ENCODE measurements around the gene RAD54L2.
"Not testable (repeated sequence)": the region's sequence is repeated elsewhere in the genome, so short reads cannot be mapped to it uniquely, and the experiment has no call there.

Gene RAD54L2

DNA sequence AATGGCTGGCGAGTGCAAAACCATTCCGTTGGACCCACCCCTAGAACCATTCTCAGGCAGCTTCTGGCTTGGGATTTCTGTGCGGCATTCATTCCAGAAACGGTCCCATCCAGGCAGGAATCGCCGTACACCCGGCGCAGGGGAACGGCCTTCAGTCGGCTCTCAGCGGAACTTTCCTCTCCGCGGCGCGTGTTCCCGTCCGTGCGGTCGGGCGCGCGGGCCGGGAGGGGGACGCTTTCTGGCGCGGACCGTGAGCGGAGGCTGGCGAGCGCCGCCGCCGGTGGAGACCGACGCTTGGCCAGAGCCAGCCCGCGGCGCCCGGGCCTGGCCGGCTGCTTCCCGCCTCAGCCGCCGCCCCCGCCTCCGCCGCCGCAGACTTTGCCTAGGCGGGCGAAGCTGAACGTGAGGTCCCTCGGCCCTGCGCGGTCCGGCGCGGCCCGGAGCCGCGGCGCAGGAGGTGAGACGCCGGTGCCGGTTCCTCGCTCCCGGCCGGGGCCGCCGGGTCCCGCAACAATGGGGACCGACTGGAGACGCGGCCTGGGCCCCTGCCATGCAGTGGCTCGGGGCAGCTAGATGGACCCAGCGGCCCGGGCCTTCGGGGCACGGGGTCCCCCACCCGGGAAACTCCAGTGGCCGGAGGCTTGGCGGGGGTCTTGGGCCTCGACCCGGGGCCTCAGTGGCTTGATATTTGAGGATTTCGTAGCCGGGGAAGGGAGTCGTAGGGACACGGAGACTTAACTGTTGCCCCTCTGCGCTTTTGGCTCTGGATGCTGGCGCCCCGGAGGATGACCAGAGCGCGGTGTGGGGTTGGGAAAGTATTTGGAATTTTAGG is at the start of gene RAD54L2:
Gene RAD54L2 (plus strand): TSS at position 261 of the 832 bp plus-strand sequence. CDS start 51,702 bp downstream, outside the sequence.
- peak in 1 of 2 experiments; percentile 43 for DNase-seq

- DNase-seq: peak in 1 of 2 experiments; percentile 46
These were observed 39.4 kb upstream of the RAD54L2 start for GRCh38 chr3:51498876-51499738.

DNA sequence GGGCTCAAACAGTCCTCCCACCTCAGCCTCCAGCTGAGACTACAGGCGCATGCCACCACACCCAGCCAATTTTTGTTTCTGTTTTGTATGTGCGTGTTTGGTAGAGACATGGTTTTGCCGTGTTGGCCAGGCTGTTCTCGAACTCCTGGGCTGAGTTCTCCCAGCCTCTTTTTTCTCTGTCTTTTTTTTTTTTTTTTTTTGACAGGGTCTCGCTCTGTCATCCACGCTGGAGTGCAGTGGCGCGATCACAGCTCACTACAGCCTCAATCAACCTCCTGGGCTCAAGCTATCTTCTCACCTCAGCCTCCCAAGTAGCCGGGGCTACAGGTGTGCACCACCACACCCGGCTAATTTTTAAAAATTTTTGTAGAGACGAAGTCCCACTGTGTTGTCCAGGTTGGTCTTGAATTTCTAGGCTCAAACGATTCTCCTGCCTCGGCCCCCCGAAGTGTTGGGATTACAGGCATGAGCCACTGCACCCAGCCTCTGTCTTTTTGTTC is 37.8 kb upstream of the RAD54L2 start:
- DNase-seq: no peak

DNA sequence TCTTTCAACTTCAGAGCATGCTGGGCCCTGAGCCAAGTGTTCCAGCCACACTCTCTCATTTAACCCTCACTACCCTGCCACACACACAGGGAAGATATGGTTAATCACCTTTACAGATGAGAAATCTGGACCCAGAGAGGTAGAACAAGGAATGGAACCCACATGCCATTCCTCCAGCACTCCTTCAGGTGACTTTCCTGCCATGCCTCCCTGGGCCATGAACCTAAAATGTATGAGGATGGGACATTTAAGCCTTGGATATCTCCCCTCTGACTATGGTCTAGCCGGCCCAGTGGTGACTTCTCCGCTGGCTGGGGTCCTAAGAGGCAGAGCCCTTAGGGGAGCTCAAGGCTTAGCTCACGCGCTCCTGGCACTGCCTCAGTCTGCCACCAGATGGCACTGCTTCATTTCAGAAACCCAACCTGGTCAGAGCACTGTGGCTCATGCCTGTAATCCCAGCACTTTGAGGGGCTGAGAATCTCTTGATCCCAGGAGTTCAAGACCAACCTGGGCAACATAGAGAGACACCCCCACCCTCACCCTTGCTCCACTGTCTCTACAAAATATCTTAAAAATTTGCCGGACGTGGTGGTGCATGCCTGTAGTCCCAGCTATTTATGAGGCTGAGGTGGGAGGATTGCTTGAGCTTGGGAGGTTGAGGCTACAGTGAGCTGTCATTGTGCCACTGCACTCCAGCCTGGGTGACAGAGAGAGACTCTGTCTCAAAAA is 36.5 kb upstream of the RAD54L2 start:
- peak in 1 of 2 experiments; percentile 37 for DNase-seq

DNA sequence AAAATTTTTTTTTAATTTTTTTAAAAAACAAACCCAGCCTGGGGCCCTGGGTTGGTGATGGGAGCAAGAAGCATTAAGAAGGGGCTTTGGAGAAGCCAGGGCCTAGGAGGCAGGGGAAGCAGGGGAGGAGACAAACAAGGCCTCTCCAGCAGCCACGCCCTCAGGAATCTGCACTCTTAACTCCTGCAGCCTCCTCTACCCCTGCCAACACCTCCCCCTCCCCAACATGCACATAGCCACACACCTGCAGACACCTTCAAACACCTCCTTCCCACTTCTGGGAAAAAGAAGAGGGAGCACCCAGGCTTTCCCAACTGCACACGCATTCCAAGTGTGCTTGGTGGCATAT is 36.0 kb upstream of the RAD54L2 start:
- no peak for DNase-seq

GRCh38 chr3:51503007-51503406 is 35.5 kb upstream of the RAD54L2 start:
- no peak for DNase-seq

GRCh38 chr3:51508255-51508654 is 30.3 kb upstream of the RAD54L2 start:
- no peak for DNase-seq

- DNase-seq: no peak
These were observed 27.5 kb upstream of the RAD54L2 start for GRCh38 chr3:51510996-51511395.

DNA sequence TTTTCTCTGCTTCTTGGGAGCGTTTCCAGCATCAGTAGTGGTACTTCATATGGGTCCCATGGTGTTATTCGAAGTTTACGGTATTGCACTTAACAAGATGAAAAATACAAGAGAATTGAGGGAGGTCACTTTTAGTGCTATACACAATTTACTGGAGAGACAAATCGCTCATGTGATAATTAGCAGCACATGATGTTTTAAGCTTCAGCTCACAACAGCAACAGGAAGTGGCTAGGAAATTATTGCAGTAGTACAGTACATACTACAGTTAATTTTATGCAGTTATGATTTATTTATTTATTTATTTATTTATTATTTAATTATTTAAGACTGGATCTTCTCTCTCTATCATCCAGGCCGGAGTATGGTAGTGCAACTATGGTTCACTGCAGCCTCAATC is 24.3 kb upstream of the RAD54L2 start:
- no peak for DNase-seq

GRCh38 chr3:51519848-51520247 is 18.7 kb upstream of the RAD54L2 start:
- DNase-seq: no peak

GRCh38 chr3:51520906-51521730 is 17.4 kb upstream of the RAD54L2 start:
- not testable (repeated sequence) for DNase-seq

GRCh38 chr3:51522273-51522962 is 16.1 kb upstream of the RAD54L2 start:
- no peak for DNase-seq

DNA sequence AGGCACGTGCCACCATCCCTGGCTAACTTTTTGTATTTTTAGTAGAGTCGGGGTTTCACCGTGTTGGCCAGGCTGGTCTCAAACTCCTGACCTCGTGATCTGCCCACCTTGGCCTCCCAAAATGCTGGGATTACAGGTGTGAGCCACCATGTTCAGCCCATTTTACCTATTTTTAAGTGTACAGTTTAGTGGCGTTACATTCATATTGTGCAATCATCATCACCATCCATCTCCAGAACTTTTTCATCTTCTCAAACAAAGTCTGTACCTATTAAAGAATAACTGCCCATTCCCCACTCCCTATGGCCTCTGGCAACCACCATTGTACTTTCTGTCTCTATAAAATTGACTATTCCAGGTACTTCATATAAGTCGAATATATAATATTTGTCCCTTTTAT is 13.6 kb upstream of the RAD54L2 start:
- not testable (repeated sequence) for DNase-seq

DNA sequence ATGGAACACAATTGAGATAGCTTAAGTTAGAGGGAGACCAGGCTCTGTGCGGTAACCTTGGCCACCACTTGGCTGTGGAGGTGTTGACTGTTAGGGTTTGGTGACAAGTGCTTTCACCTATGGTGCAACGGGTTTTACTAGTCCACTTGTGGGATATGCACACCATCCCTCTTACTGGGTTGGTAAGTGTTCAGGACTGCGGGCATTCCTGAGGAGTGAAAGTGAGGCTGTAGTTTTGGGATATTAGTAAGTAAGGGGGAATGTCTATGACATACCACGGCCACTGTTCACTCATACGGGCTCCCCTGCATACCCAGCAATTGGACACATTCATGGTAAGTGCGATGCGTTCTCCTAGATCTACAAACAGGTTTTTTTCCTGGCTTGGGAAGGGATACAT is 8.0 kb upstream of the RAD54L2 start:
- no peak for DNase-seq

DNA sequence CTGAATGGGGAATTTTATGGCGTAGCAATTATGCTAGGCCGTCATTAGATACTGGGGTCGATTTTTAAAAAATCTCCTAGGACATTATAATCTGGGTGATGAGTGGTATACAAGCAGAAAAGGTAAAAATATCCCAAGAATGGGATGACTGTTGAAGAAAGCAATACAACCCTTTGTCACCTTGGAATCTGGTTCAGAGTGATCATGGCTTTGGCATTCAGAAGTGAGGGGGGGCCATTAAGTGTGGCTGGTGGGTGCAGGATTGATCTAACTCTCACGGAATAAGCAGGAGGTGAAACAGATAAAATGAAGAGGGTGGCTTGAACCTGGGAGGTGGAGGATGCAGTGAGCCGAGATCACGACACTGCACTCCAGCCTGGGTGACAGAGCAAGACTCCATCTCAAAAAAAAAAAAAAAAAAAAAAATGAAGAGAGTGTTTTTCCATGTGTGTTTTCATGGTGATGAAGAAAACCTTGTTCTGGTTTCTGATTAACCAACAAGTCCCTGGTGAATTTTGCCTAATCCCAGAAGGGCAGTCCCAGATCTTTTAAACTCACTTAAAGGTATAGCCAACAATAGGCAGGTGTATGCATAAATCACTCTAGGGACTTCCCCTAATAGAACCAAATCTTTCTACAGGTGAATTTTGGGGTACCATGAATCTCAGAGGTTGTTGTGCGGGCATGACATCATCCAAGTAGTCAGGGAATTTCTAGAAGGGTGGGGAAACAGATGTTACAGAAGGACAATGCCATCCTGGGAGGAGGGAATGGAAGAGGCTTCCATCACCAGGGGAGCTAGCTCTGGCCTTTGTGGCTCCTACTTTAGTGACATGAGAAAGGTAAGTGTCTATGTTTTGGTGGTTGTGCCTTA is 3.1 kb upstream of the RAD54L2 start:
- no peak for DNase-seq

DNA sequence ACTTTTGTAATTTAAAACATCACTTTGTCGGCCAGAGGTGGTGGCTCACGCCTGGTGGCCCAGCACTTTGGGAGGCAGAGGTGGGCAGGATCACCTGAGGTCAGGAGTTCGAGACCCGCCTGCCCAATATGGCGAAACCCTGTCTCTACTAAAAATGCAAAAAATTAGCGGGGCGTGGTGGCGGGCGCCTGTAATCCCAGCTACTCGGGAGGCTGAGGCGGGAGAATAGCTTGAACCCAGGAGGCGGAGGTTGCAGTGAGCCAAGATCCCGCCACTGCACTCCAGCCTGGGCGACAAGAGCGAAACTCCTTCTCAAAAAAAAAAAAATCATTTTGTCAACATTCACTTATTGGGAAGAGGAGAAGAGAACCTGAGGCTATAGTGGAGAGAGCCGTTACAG is 888 bp upstream of the RAD54L2 start:
- not testable (repeated sequence) for DNase-seq

DNA sequence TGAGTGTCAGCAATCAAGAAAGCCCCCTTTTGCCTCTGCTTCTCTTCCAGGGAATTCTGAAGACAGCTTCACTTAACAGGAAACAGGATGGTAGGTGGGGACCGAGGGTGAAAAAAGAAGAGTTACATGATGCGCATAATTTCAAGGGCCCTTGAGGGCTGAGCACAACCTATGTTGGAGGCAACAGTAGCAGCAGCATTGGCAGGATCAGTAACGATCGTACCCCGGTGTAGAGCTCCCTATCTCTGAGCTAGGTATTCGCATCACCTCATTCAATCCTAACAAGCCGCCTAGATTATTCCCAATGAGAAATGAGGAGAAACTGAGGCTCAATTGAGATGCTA is 432 bp upstream of the RAD54L2 start:
- DNase-seq: no peak

DNA sequence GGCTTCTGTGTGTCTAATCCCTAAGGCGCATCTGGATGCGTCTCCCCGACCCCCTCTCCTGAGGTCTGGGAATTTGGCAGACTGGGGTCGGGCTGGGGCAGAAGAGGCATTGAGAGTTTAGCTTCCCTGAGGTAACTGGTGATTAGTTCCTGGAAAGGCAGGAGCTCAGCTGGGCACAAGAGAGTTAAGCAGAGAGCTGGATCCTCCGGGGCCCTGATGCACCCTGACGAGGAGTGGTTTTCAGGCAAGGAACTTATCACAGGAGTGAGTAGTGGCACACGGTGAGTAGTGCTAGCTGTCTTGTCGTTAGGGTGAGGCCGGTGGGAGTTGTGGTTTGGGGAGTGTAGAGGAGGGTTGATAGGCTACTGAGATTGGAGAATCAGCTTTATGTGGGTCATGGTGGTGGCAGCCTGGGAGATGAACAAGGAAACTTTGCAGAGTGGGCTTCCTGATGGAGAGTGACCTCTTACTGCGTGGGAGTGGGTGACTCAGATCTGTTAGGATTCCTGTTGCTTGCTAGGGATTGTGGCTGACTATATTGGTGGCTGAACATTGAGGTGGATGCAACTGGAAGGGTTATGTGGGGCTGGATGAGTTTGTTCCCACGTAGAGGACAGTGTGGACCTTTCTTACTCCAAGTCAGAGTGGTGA is 897 bp downstream of the RAD54L2 start:
- DNase-seq: no peak

DNA sequence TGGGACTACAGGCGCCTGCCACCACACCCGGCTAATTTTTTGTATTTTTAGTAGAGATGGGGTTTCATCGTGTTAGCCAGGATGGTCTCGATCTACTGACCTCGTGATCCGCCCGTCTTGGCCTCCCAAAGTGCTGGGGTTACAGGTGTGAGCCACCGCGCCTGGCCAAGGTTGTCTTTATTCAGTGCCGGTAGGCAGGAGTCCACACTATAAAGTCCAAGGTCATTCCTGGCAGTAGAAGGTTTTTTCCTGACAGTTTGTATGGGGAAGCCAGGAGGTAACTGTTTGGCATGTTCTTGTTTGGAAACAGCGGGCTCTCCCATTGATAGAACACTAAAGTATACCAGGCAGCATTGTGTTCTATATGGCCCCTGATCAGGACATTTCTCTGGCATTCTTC is 4.1 kb downstream of the RAD54L2 start:
- not testable (repeated sequence) for DNase-seq

All from cerebellar nuclear complex (tissue), 1 donor.